A673 (cell line): ENCODE results near the gene ASTN2. TPM values are rescaled to one million over a fixed set of nuclear protein-coding genes. Genes with fewer than 3 reads are reported as not detected.

Experiments used
- BruUV-seq: library from RNA; stranded (reverse); fragments of 400-500 nt; replicated peaks from 2 replicates; lab custom pipeline; 2021; lab: Mats Ljungman, UMichigan
- CTCF ChIA-PET: fragments of 300-600 bp; sonication (Branson Sonifier 250); formaldehyde crosslinking; loops from one replicate; lab custom pipeline; 2022; ENCODE audit warnings: antibody characterized with exemption; lab: Charles Lee
- POLR2A ChIA-PET: fragments of 300-600 bp; sonication (Branson Sonifier 250); formaldehyde crosslinking; loops from one replicate; lab custom pipeline; 2022; ENCODE audit warnings: antibody characterized with exemption; ENCODE audit not compliant: low non-redundant PET; lab: Charles Lee
- DNase-seq: peaks from one replicate; pipeline ENCODE4 v3.0.0-alpha.2; 2015; ENCODE audit warnings: low spot score
- H3K27ac ChIP-seq: fragments of 200-600 bp; sonication (generic); 2 replicates; pipeline ENCODE4 v1.5.1; 2016; ENCODE audit warnings: mixed run types, low read depth, mild to moderate bottlenecking, mixed read lengths, antibody characterized with exemption, low read length; ENCODE audit not compliant: poor library complexity, severe bottlenecking
- H3K27me3 ChIP-seq: fragments of 200-600 bp; sonication (generic); replicated peaks from 2 replicates; pipeline ENCODE4 v1.6.1; 2017; ENCODE audit warnings: mixed run types, low read depth, mild to moderate bottlenecking, mixed read lengths, antibody characterized with exemption, low read length; ENCODE audit not compliant: insufficient read depth, poor library complexity
- H3K36me3 ChIP-seq: fragments of 200-600 bp; sonication (generic); 2 replicates; pipeline ENCODE4 v1.6.1; 2016; ENCODE audit warnings: mixed run types, mild to moderate bottlenecking, mixed read lengths, antibody characterized with exemption, low read length; ENCODE audit not compliant: insufficient read depth, poor library complexity, severe bottlenecking
- H3K4me1 ChIP-seq: fragments of 200-600 bp; sonication (generic); 2 replicates; pipeline ENCODE4 v1.6.1; 2017; ENCODE audit warnings: mixed run types, mild to moderate bottlenecking, mixed read lengths, antibody characterized with exemption, low read length; ENCODE audit not compliant: insufficient read depth, poor library complexity, severe bottlenecking
- H3K4me3 ChIP-seq: fragments of 200-600 bp; sonication (generic); 2 replicates; pipeline ENCODE4 v1.5.1; 2016; ENCODE audit warnings: low read depth, mixed run types, mild to moderate bottlenecking, mixed read lengths, low read length; ENCODE audit not compliant: poor library complexity, severe bottlenecking
- H3K9me3 ChIP-seq: fragments of 200-600 bp; sonication (generic); 2 replicates; pipeline ENCODE4 v1.6.1; 2016; ENCODE audit warnings: mixed run types, low read depth, mild to moderate bottlenecking, mixed read lengths, antibody characterized with exemption, low read length; ENCODE audit not compliant: poor library complexity, severe bottlenecking
- CTCF ChIP-seq: fragments of 300-800, 200-600 bp; sonication (generic); conservative IDR thresholded peaks from 2 replicates; pipeline ENCODE4 v1.5.1; 2017; ENCODE audit warnings: low read depth, mild to moderate bottlenecking, antibody characterized with exemption, low read length, moderate library complexity, mixed read lengths
- EZH2 ChIP-seq: fragments of 200-600 bp; sonication (generic); IDR thresholded peaks from 2 replicates; pipeline ENCODE4 v1.6.1; 2017; ENCODE audit warnings: borderline replicate concordance, low read depth, mild to moderate bottlenecking, mixed read lengths, antibody characterized with exemption, low read length; ENCODE audit not compliant: poor library complexity, severe bottlenecking
- intact Hi-C: fragments of 100-400 bp; cut with micrococcal nuclease; formaldehyde crosslinking; loops from one replicate; pipeline ENCODE4 v1.10.0; 2022; ENCODE audit not compliant: unreplicated experiment
- total RNA-seq: library from RNA; stranded (reverse); gene quantifications from 2 replicates; pipeline ENCODE4 v1.2.3, GENCODE V29; 2021

Gene ASTN2
- total RNA-seq, 1 experiment from 2014 or later: 3.4 TPM

GRCh38 chr9:116991051-116991450 is 423.8 kb downstream of the ASTN2 start:
- no peak for TF ChIP-seq CTCF
- TF ChIP-seq EZH2: no peak
- H3K27ac ChIP-seq: no peak overlapping the region
- no TSS peak for BruUV-seq
- no peaks in the 10 kb centered on the region for H3K4me1 ChIP-seq
- no peak for DNase-seq
- H3K27me3 ChIP-seq: peaks cover 8% of the 10 kb centered on the region
- no peaks in the 10 kb centered on the region for H3K36me3 ChIP-seq
- CTCF ChIA-PET: no interaction called here
- POLR2A ChIA-PET: no interaction called here
- H3K4me3 ChIP-seq: no peak overlapping the region
- H3K9me3 ChIP-seq: no peaks in the 10 kb centered on the region
- intact Hi-C loops: no loop called here

- CTCF ChIA-PET: no interaction called here
- TF ChIP-seq CTCF (no peak), EZH2 (no peak)
- BruUV-seq: no TSS peak
Measured at GRCh38 chr9:116990592-116990991, 424.3 kb downstream of the ASTN2 start.

GRCh38 chr9:116987721-116988485 is 427.0 kb downstream of the ASTN2 start:
- Histone ChIP-seq H3K9me3 (no peaks in the 10 kb centered on the region), H3K4me3 (no peak overlapping the region), H3K36me3 (no peaks in the 10 kb centered on the region), H3K27me3 (peaks cover 19% of the 10 kb centered on the region), H3K4me1 (no peaks in the 10 kb centered on the region), H3K27ac (no peak overlapping the region)
- ChIA-PET CTCF (no interaction called here), POLR2A (no interaction called here)
- TF ChIP-seq CTCF (no peak), EZH2 (no peak)
- intact Hi-C loops: no loop called here
- no peak for DNase-seq
- BruUV-seq: no TSS peak

More at GRCh38 chr9:116990592-116990991, 424.3 kb downstream of the ASTN2 start:
- intact Hi-C loops: no loop called here
- Histone ChIP-seq H3K27me3 (peaks cover 8% of the 10 kb centered on the region), H3K36me3 (no peaks in the 10 kb centered on the region), H3K27ac (no peak overlapping the region), H3K4me3 (no peak overlapping the region), H3K9me3 (no peaks in the 10 kb centered on the region), H3K4me1 (no peaks in the 10 kb centered on the region)
- DNase-seq: no peak
- POLR2A ChIA-PET: no interaction called here
